ENCODE results near the gene SCGB3A2.
"Not testable (repeated sequence)": the region's sequence is repeated elsewhere in the genome, so short reads cannot be mapped to it uniquely, and the experiment has no call there.

SCGB3A2 gene

GRCh38 chr5:147857302-147858129 is 21.0 kb upstream of the SCGB3A2 start:
- H3K4me3 ChIP-seq, result no peak overlapping the region
- no peaks in the 10 kb centered on the region for H3K9me3 ChIP-seq (ENCODE audit: low read depth, low read length)
- peak overlapping the region; percentile 33 for H3K9ac ChIP-seq (ENCODE audit: insufficient read length)
- DNase-seq (ENCODE audit: low read depth, low spot score), result peak; percentile 75
- no peaks in the 10 kb centered on the region for H3K36me3 ChIP-seq (ENCODE audit: insufficient read depth, low read length)
- TF ChIP-seq POLR2AphosphoS5 (IDR thresholded peaks at IDR 0.05; ENCODE audit: borderline replicate concordance, low read depth, low read length), result no peak
- no peak for TF ChIP-seq FOXP2 (optimal IDR thresholded peaks at IDR 0.05; ENCODE audit: control extremely low read depth, extremely low read length, insufficient read depth)
- no peak for TF ChIP-seq EZH2 (IDR thresholded peaks at IDR 0.05)
- H3K27ac ChIP-seq, result no peak overlapping the region

- DNase-seq (ENCODE audit: low read depth, low spot score), result no peak
- no peaks in the 10 kb centered on the region for H3K9me3 ChIP-seq (ENCODE audit: low read depth, low read length)
- no peak overlapping the region for H3K27ac ChIP-seq
- TF ChIP-seq EZH2 (IDR thresholded peaks at IDR 0.05) (no peak), FOXP2 (optimal IDR thresholded peaks at IDR 0.05; ENCODE audit: control extremely low read depth, extremely low read length, insufficient read depth) (no peak), POLR2AphosphoS5 (IDR thresholded peaks at IDR 0.05; ENCODE audit: borderline replicate concordance, low read depth, low read length) (no peak)
- no peak overlapping the region for H3K4me3 ChIP-seq
- H3K36me3 ChIP-seq (ENCODE audit: insufficient read depth, low read length), result no peaks in the 10 kb centered on the region
- no peak overlapping the region for H3K9ac ChIP-seq (ENCODE audit: insufficient read length)
Measured at GRCh38 chr5:147858565-147858964, 19.9 kb upstream of the SCGB3A2 start.

GRCh38 chr5:147859962-147860640 is 18.4 kb upstream of the SCGB3A2 start:
- Histone ChIP-seq H3K4me3 (no peak overlapping the region), H3K9ac (ENCODE audit: insufficient read length) (no peak overlapping the region), H3K27ac (no peak overlapping the region), H3K9me3 (ENCODE audit: low read depth, low read length) (no peaks in the 10 kb centered on the region), H3K36me3 (ENCODE audit: insufficient read depth, low read length) (no peaks in the 10 kb centered on the region)
- DNase-seq (ENCODE audit: low read depth, low spot score), result no peak
- TF ChIP-seq EZH2 (IDR thresholded peaks at IDR 0.05), result no peak
- TF ChIP-seq POLR2AphosphoS5 (IDR thresholded peaks at IDR 0.05; ENCODE audit: borderline replicate concordance, low read depth, low read length), result no peak
- TF ChIP-seq FOXP2 (optimal IDR thresholded peaks at IDR 0.05; ENCODE audit: control extremely low read depth, extremely low read length, insufficient read depth), result no peak

- no peak overlapping the region for H3K4me3 ChIP-seq
- TF ChIP-seq POLR2AphosphoS5 (IDR thresholded peaks at IDR 0.05; ENCODE audit: borderline replicate concordance, low read depth, low read length) (no peak), EZH2 (IDR thresholded peaks at IDR 0.05) (no peak), FOXP2 (optimal IDR thresholded peaks at IDR 0.05; ENCODE audit: control extremely low read depth, extremely low read length, insufficient read depth) (no peak)
- no peaks in the 10 kb centered on the region for H3K36me3 ChIP-seq (ENCODE audit: insufficient read depth, low read length)
- DNase-seq (ENCODE audit: low read depth, low spot score), result no peak
- no peaks in the 10 kb centered on the region for H3K9me3 ChIP-seq (ENCODE audit: low read depth, low read length)
- no peak overlapping the region for H3K9ac ChIP-seq (ENCODE audit: insufficient read length)
- H3K27ac ChIP-seq, result no peak overlapping the region
Measured at GRCh38 chr5:147860641-147861025, 17.9 kb upstream of the SCGB3A2 start.

GRCh38 chr5:147863454-147864158 is 14.9 kb upstream of the SCGB3A2 start:
- H3K27ac ChIP-seq, result no peak overlapping the region
- no peak overlapping the region for H3K9ac ChIP-seq (ENCODE audit: insufficient read length)
- H3K9me3 ChIP-seq (ENCODE audit: low read depth, low read length), result no peaks in the 10 kb centered on the region
- H3K36me3 ChIP-seq (ENCODE audit: insufficient read depth, low read length), result no peaks in the 10 kb centered on the region
- H3K4me3 ChIP-seq, result no peak overlapping the region
- TF ChIP-seq FOXP2 (optimal IDR thresholded peaks at IDR 0.05; ENCODE audit: control extremely low read depth, extremely low read length, insufficient read depth), result no peak
- TF ChIP-seq POLR2AphosphoS5 (IDR thresholded peaks at IDR 0.05; ENCODE audit: borderline replicate concordance, low read depth, low read length), result no peak
- no peak for TF ChIP-seq EZH2 (IDR thresholded peaks at IDR 0.05)
- no peak for DNase-seq (ENCODE audit: low read depth, low spot score)

GRCh38 chr5:147869112-147869511 is 9.4 kb upstream of the SCGB3A2 start:
- no peak overlapping the region for H3K9ac ChIP-seq (ENCODE audit: insufficient read length)
- TF ChIP-seq EZH2 (IDR thresholded peaks at IDR 0.05) (no peak), POLR2AphosphoS5 (IDR thresholded peaks at IDR 0.05; ENCODE audit: borderline replicate concordance, low read depth, low read length) (no peak), FOXP2 (optimal IDR thresholded peaks at IDR 0.05; ENCODE audit: control extremely low read depth, extremely low read length, insufficient read depth) (no peak)
- peak; percentile 80 for DNase-seq (ENCODE audit: low read depth, low spot score)
- no peaks in the 10 kb centered on the region for H3K36me3 ChIP-seq (ENCODE audit: insufficient read depth, low read length)
- 0 out of 2 replicates have a peak overlapping the region, but pooled peaks have one; percentile 25 for H3K4me3 ChIP-seq
- no peaks in the 10 kb centered on the region for H3K9me3 ChIP-seq (ENCODE audit: low read depth, low read length)
- H3K27ac ChIP-seq, result no peak overlapping the region

GRCh38 chr5:147869892-147870291 is 8.6 kb upstream of the SCGB3A2 start:
- H3K27ac ChIP-seq; H3K9me3 ChIP-seq (ENCODE audit: low read depth, low read length); H3K4me3 ChIP-seq; H3K36me3 ChIP-seq (ENCODE audit: insufficient read depth, low read length); H3K9ac ChIP-seq (ENCODE audit: insufficient read length); DNase-seq (ENCODE audit: low read depth, low spot score): not testable (repeated sequence)

GRCh38 chr5:147871980-147872549 is 6.4 kb upstream of the SCGB3A2 start:
- not testable (repeated sequence) for DNase-seq (ENCODE audit: low read depth, low spot score); H3K4me3 ChIP-seq; H3K9ac ChIP-seq (ENCODE audit: insufficient read length); H3K36me3 ChIP-seq (ENCODE audit: insufficient read depth, low read length); H3K27ac ChIP-seq; H3K9me3 ChIP-seq (ENCODE audit: low read depth, low read length)

- not testable (repeated sequence) for H3K9ac ChIP-seq (ENCODE audit: insufficient read length); DNase-seq (ENCODE audit: low read depth, low spot score); H3K4me3 ChIP-seq; H3K27ac ChIP-seq; H3K9me3 ChIP-seq (ENCODE audit: low read depth, low read length); H3K36me3 ChIP-seq (ENCODE audit: insufficient read depth, low read length)
Measured at GRCh38 chr5:147872744-147873435, 5.6 kb upstream of the SCGB3A2 start.

- H3K4me3 ChIP-seq; H3K9ac ChIP-seq (ENCODE audit: insufficient read length); H3K27ac ChIP-seq; H3K36me3 ChIP-seq (ENCODE audit: insufficient read depth, low read length); DNase-seq (ENCODE audit: low read depth, low spot score); H3K9me3 ChIP-seq (ENCODE audit: low read depth, low read length): not testable (repeated sequence)
Measured at GRCh38 chr5:147874118-147874875, 4.2 kb upstream of the SCGB3A2 start.

All from SK-N-MC (cell line).